H9 (cell line): ENCODE results near the gene AQP3. TPM values are rescaled to one million over a fixed set of nuclear protein-coding genes. Genes with fewer than 3 reads are reported as not detected.
"Not testable (repeated sequence)": the region's sequence is repeated elsewhere in the genome, so short reads cannot be mapped to it uniquely, and the experiment has no call there.

Experiments
- DNase-seq: peaks from one replicate; pipeline ENCODE4 v3.0.0-alpha.2; 2017
- H2AFZ ChIP-seq: one replicate; pipeline ENCODE4 v1.6.1; 2013; ENCODE audit warnings: mild to moderate bottlenecking, low read length, control low read depth, moderate library complexity
- H2AK5ac ChIP-seq: 2 replicates; pipeline ENCODE4 v1.6.1; 2013; ENCODE audit warnings: low read length, control low read depth, mixed read lengths; ENCODE audit not compliant: insufficient read length
- H2BK120ac ChIP-seq: one replicate; pipeline ENCODE4 v1.6.1; 2013; ENCODE audit warnings: low read depth, mild to moderate bottlenecking, low read length, control low read depth, inconsistent platforms; ENCODE audit not compliant: poor library complexity, severe bottlenecking
- H2BK12ac ChIP-seq: 2 replicates; pipeline ENCODE4 v1.6.1; 2013; ENCODE audit warnings: low read length, control low read depth, mixed read lengths, low read depth; ENCODE audit not compliant: insufficient read length
- H2BK15ac ChIP-seq: 2 replicates; pipeline ENCODE4 v1.6.1; 2013; ENCODE audit warnings: low read depth, low read length, control low read depth
- H2BK20ac ChIP-seq: one replicate; pipeline ENCODE4 v1.6.1; 2013; ENCODE audit warnings: low read depth, mild to moderate bottlenecking, low read length, control low read depth, inconsistent platforms; ENCODE audit not compliant: poor library complexity, severe bottlenecking
- H2BK5ac ChIP-seq: 2 replicates; pipeline ENCODE4 v1.6.1; 2013; ENCODE audit warnings: low read length, control low read depth, mixed read lengths; ENCODE audit not compliant: insufficient read length
- H3K14ac ChIP-seq: 2 replicates; pipeline ENCODE4 v1.6.1; 2013; ENCODE audit warnings: low read length, control low read depth; ENCODE audit not compliant: insufficient read depth
- H3K18ac ChIP-seq: 2 replicates; pipeline ENCODE4 v1.6.1; 2013; ENCODE audit warnings: low read depth, mild to moderate bottlenecking, mixed read lengths, low read length, control low read depth; ENCODE audit not compliant: insufficient read length
- H3K23ac ChIP-seq: 2 replicates; pipeline ENCODE4 v1.6.1; 2013; ENCODE audit warnings: low read length, control low read depth, mixed read lengths, low read depth; ENCODE audit not compliant: insufficient read length
- H3K23me2 ChIP-seq: 2 replicates; pipeline ENCODE4 v1.6.1; 2013; ENCODE audit warnings: low read depth, mild to moderate bottlenecking, mixed read lengths, low read length, control low read depth; ENCODE audit not compliant: insufficient read length, poor library complexity, severe bottlenecking
- H3K27ac ChIP-seq: 2 replicates; pipeline ENCODE4 v1.5.1; 2013; ENCODE audit warnings: low read length, control low read depth, mixed read lengths, low read depth; ENCODE audit not compliant: insufficient read length
- H3K27me3 ChIP-seq: 2 replicates; pipeline ENCODE4 v1.6.1; 2013; ENCODE audit warnings: low read length, control low read depth, inconsistent platforms; ENCODE audit not compliant: insufficient read depth
- H3K4ac ChIP-seq: 2 replicates; pipeline ENCODE4 v1.6.1; 2013; ENCODE audit warnings: low read depth, mild to moderate bottlenecking, control low read depth, inconsistent platforms, low read length, moderate library complexity
- H3K4me1 ChIP-seq: 2 replicates; pipeline ENCODE4 v1.6.1; 2013; ENCODE audit warnings: low read length, control low read depth, inconsistent platforms; ENCODE audit not compliant: insufficient read depth
- H3K4me2 ChIP-seq: 2 replicates; pipeline ENCODE4 v1.6.1; 2013; ENCODE audit warnings: low read length, control low read depth, mixed read lengths; ENCODE audit not compliant: insufficient read length, insufficient read depth
- H3K56ac ChIP-seq: 2 replicates; pipeline ENCODE4 v1.6.1; 2013; ENCODE audit warnings: low read depth, mild to moderate bottlenecking, mixed read lengths, low read length, control low read depth; ENCODE audit not compliant: insufficient read length
- H3K79me1 ChIP-seq: 2 replicates; pipeline ENCODE4 v1.6.1; 2013; ENCODE audit warnings: low read depth, mild to moderate bottlenecking, moderate library complexity, low read length, control low read depth, inconsistent platforms; ENCODE audit not compliant: insufficient read depth, poor library complexity, severe bottlenecking
- H3K79me2 ChIP-seq: 2 replicates; pipeline ENCODE4 v1.6.1; 2013; ENCODE audit warnings: low read length, control low read depth, inconsistent platforms; ENCODE audit not compliant: insufficient read depth
- H3K9ac ChIP-seq: 2 replicates; pipeline ENCODE4 v1.6.1; 2013; ENCODE audit warnings: low read length, control low read depth, mixed read lengths; ENCODE audit not compliant: insufficient read length; ENCODE audit errors: extremely low read depth
- H3K9me3 ChIP-seq: one replicate; pipeline ENCODE4 v1.6.1; 2013; ENCODE audit warnings: low read depth, low read length, inconsistent platforms; ENCODE audit not compliant: control insufficient read depth
- H3T11ph ChIP-seq: one replicate; pipeline ENCODE4 v1.6.1; 2013; ENCODE audit warnings: mild to moderate bottlenecking, low read length, control low read depth, inconsistent platforms
- H4K20me1 ChIP-seq: one replicate; pipeline ENCODE4 v1.6.1; 2013; ENCODE audit not compliant: control insufficient read depth, insufficient read length, insufficient read depth
- H4K5ac ChIP-seq: 2 replicates; pipeline ENCODE4 v1.6.1; 2013; ENCODE audit warnings: low read depth, mild to moderate bottlenecking, mixed read lengths, low read length, control low read depth; ENCODE audit not compliant: insufficient read length
- H4K8ac ChIP-seq: replicated peaks from 2 replicates; pipeline ENCODE4 v1.6.1; 2013; ENCODE audit warnings: low read length, control low read depth, mixed read lengths, low read depth; ENCODE audit not compliant: insufficient read length
- H4K91ac ChIP-seq: 2 replicates; pipeline ENCODE4 v1.6.1; 2013; ENCODE audit warnings: low read depth, mild to moderate bottlenecking, moderate library complexity, mixed read lengths, low read length, control low read depth; ENCODE audit not compliant: insufficient read length
- H3K27ac Mint-ChIP-seq, 3 experiments: 2 replicates in 2 of 3; 3 replicates in 1 of 3; pipeline ENCODE4 v1.8.0; 2020 to 2021; ENCODE audit warnings: mixed read lengths in 3 of 3, mild to moderate bottlenecking in 1 of 3, moderate library complexity in 1 of 3
- H3K27me3 Mint-ChIP-seq: 2 replicates; pipeline ENCODE4 v1.8.0; 2021; ENCODE audit warnings: low read depth, mild to moderate bottlenecking, moderate library complexity, mixed read lengths
- H3K36me3 Mint-ChIP-seq, 3 experiments: 2 replicates in 2 of 3; 3 replicates in 1 of 3; pipeline ENCODE4 v1.8.0; 2020 to 2021; ENCODE audit warnings: low read depth in 3 of 3, mixed read lengths in 3 of 3; ENCODE audit not compliant: insufficient read depth in 1 of 3
- H3K4me1 Mint-ChIP-seq, 2 experiments: 2 replicates each; pipeline ENCODE4 v1.8.0; 2020; ENCODE audit warnings: mixed read lengths in 2 of 2
- H3K4me3 Mint-ChIP-seq, 2 experiments: 2 replicates in 1 of 2; 3 replicates in 1 of 2; pipeline ENCODE4 v1.8.0; 2020 to 2021; ENCODE audit warnings: mild to moderate bottlenecking in 2 of 2, mixed read lengths in 2 of 2, moderate library complexity in 1 of 2
- H3K9me3 Mint-ChIP-seq, 2 experiments: 2 replicates in 1 of 2; 3 replicates in 1 of 2; pipeline ENCODE4 v1.8.0; 2020; ENCODE audit warnings: mild to moderate bottlenecking in 2 of 2, mixed read lengths in 2 of 2, moderate library complexity in 1 of 2
- WGBS: extraction: QIAGEN DNeasy Blood & Tissue Kit; methylation state at CpG from one replicate; pipeline ENCODE4 v1.1.7; 2013; ENCODE audit warnings: missing lambda C conversion rate, low lambda C conversion rate, mixed read lengths; ENCODE audit not compliant: insufficient read length; ENCODE audit errors: extremely low coverage; 5-methylcytosine and 5-hydroxymethylcytosine counted together
- total RNA-seq: library from RNA; stranded (reverse); gene quantifications from 2 replicates; pipeline ENCODE4 v1.2.1, GENCODE V29; 2021

AQP3 gene
- total RNA-seq, 1 experiment from 2014 or later: 1.6 TPM

GRCh38 chr9:33393986-33394385, 53.4 kb downstream of the AQP3 start:
- H3K79me1 ChIP-seq, H3K9me3 Mint-ChIP-seq, H3K56ac ChIP-seq, H2AFZ ChIP-seq, H3K4ac ChIP-seq, H2AK5ac ChIP-seq, H3K9ac ChIP-seq, H3K4me3 Mint-ChIP-seq, H3K79me2 ChIP-seq, H2BK15ac ChIP-seq, DNase-seq, H3K36me3 Mint-ChIP-seq, H3K18ac ChIP-seq, H3K4me1 ChIP-seq, H3K23me2 ChIP-seq, H3K27me3 ChIP-seq, H2BK120ac ChIP-seq, H3K4me2 ChIP-seq, H4K5ac ChIP-seq, H2BK5ac ChIP-seq, H4K8ac ChIP-seq, H3K14ac ChIP-seq, H4K20me1 ChIP-seq, H3K27me3 Mint-ChIP-seq, H3T11ph ChIP-seq, H3K9me3 ChIP-seq, H2BK20ac ChIP-seq, H3K27ac ChIP-seq, H2BK12ac ChIP-seq, H4K91ac ChIP-seq, H3K23ac ChIP-seq: not testable (repeated sequence)
- WGBS: no CpG with 5 or more reads among the region's 3 CpGs
- Mint-ChIP-seq H3K4me1 (peaks cover 4 to 19% of the 10 kb centered on the region in 2 experiments; a peak in 3 of 4 replicates), H3K27ac (peak overlapping the region in 1 of 3 experiments; percentile 18; a peak in 1 of 7 replicates)
